T-cell (primary cell): ENCODE results near the gene CEACAM19. TPM values are rescaled to one million over a fixed set of nuclear protein-coding genes. Genes with fewer than 3 reads are reported as not detected.

Source experiments
- ATAC-seq, 4 experiments: fragments of 200-7000 bp in 3 of 4; fragments of 150-1000 bp in 1 of 4; cut with Tn5 transposase; replicated peaks in 1 of 4; 1 replicate in 3 of 4; 2 replicates in 1 of 4; pipeline ENCODE4 v1.10.0; 2021; ENCODE audit warnings: moderate library complexity in 3 of 4, mild to moderate bottlenecking in 2 of 4, moderate number of reproducible peaks in 1 of 4
- CTCF ChIA-PET, 2 donors: fragments of 300-600 bp; sonication (Branson Sonifier 250); formaldehyde crosslinking; loops; one replicate each; lab custom pipeline; 2022; ENCODE audit warnings: antibody characterized with exemption in 2 of 2; lab: Charles Lee
- POLR2A ChIA-PET, 2 donors: fragments of 300-600 bp; sonication (Branson Sonifier 250); formaldehyde crosslinking; loops; one replicate each; lab custom pipeline; 2022; ENCODE audit warnings: antibody characterized with exemption in 2 of 2; lab: Charles Lee
- DNase-seq, 35 experiments: peaks; one replicate each; pipeline versions ENCODE4 v3.0.0 to v3.0.0-alpha.2; 2013 to 2023
- H3K27ac ChIP-seq: one replicate; pipeline ENCODE4 v1.5.1; 2013; ENCODE audit warnings: low read length
- H3K27me3 ChIP-seq, 2 experiments: replicated peaks in 1 of 2; 1 replicate in 1 of 2; 2 replicates in 1 of 2; pipeline versions ENCODE4 v1.6.1 to v1.7.0; 2013; ENCODE audit warnings: low read length in 1 of 2, mixed read lengths in 1 of 2; ENCODE audit not compliant: control insufficient read depth in 2 of 2, insufficient read depth in 2 of 2; ENCODE audit errors: extremely low read depth in 1 of 2
- H3K36me3 ChIP-seq, 2 donors: 1 replicate in 1 of 2; 2 replicates in 1 of 2; pipeline versions ENCODE4 v1.6.1 to v1.7.0; 2013; ENCODE audit warnings: low read length in 1 of 2; ENCODE audit not compliant: control insufficient read depth in 2 of 2, insufficient read depth in 1 of 2; ENCODE audit errors: extremely low read depth in 1 of 2
- H3K4me1 ChIP-seq, 2 experiments: 1 replicate in 1 of 2; 2 replicates in 1 of 2; pipeline versions ENCODE4 v1.6.1 to v1.7.0; 2013; ENCODE audit warnings: low read length in 2 of 2, mixed read lengths in 1 of 2; ENCODE audit not compliant: insufficient read depth in 2 of 2, control insufficient read depth in 1 of 2; ENCODE audit errors: extremely low read depth in 1 of 2
- H3K4me3 ChIP-seq, 2 donors: 1 replicate in 1 of 2; 2 replicates in 1 of 2; pipeline versions ENCODE4 v1.5.1 to v1.7.0; 2013; ENCODE audit warnings: mild to moderate bottlenecking in 2 of 2, low read length in 1 of 2, moderate library complexity in 1 of 2; ENCODE audit not compliant: control insufficient read depth in 1 of 2; ENCODE audit errors: extremely low read depth in 1 of 2
- H3K9me3 ChIP-seq: 2 replicates; pipeline ENCODE4 v1.7.0; 2013
- H3K27ac Mint-ChIP-seq, 2 donors: one replicate each; pipeline ENCODE4 v1.8.0; 2020 to 2021; ENCODE audit warnings: mild to moderate bottlenecking in 2 of 2, mixed read lengths in 2 of 2
- H3K27me3 Mint-ChIP-seq, 2 donors: one replicate each; pipeline ENCODE4 v1.8.0; 2021 to 2022; ENCODE audit warnings: mixed read lengths in 2 of 2
- H3K36me3 Mint-ChIP-seq: one replicate; pipeline ENCODE4 v1.8.0; 2021; ENCODE audit warnings: mixed read lengths
- H3K4me1 Mint-ChIP-seq, 3 donors: one replicate each; pipeline ENCODE4 v1.8.0; 2020 to 2022; ENCODE audit warnings: mixed read lengths in 3 of 3, mild to moderate bottlenecking in 1 of 3
- H3K4me3 Mint-ChIP-seq, 3 donors: one replicate each; pipeline ENCODE4 v1.8.0; 2020 to 2022; ENCODE audit warnings: mild to moderate bottlenecking in 3 of 3, mixed read lengths in 3 of 3, moderate library complexity in 3 of 3
- H3K9me3 Mint-ChIP-seq, 3 donors: one replicate each; pipeline ENCODE4 v1.8.0; 2020 to 2022; ENCODE audit warnings: mixed read lengths in 3 of 3
- WGBS: methylation state at CpG from one replicate; pipeline ENCODE4 v1.1.5; 2013; ENCODE audit warnings: missing lambda C conversion rate; ENCODE audit not compliant: insufficient coverage; 5-methylcytosine and 5-hydroxymethylcytosine counted together
- total RNA-seq, 35 experiments: library from RNA in 6 of 35; stranded (reverse) in 6 of 35; fragments of 120-200 nt in 1 of 35; gene quantifications; one replicate each; pipeline versions ENCODE4 v1.2.1 to v1.2.4 and lab custom pipeline; 2013 to 2026

The CEACAM19 gene
- total RNA-seq, 5 donors from 2014 or later (not counting 1 experiment from before 2014, with no cell fraction given), result 0.57 to 2.7 (median 1.0) TPM

GRCh38 chr19:44648631-44649251 is 22.5 kb upstream of the CEACAM19 start:
- ChIA-PET CTCF (interaction anchor here in 1 of 2 donors (0.6 kb wide), 1 partner anchor 1067 kb away, joined by 4 read pairs; no protein-coding TSS in a partner anchor), POLR2A (no interaction called here)
- no peaks in the 10 kb centered on the region for H3K36me3 ChIP-seq
- Mint-ChIP-seq H3K36me3 (no peaks in the 10 kb centered on the region), H3K27me3 (peaks cover 3 to 20% of the 10 kb centered on the region in 2 donors), H3K9me3 (no peaks in the 10 kb centered on the region), H3K27ac (no peak overlapping the region), H3K4me1 (peaks cover 0 to 6% (median 4%) of the 10 kb centered on the region in 3 donors), H3K4me3 (no peak overlapping the region)
- WGBS, result 74% methylated on average over 3 of the region's 3 CpGs
- peaks cover 0 to 10% of the 10 kb centered on the region in 2 experiments for H3K4me1 ChIP-seq
- no peaks in the 10 kb centered on the region for H3K9me3 ChIP-seq
- H3K27ac ChIP-seq, result no peak overlapping the region
- ATAC-seq (no peak), DNase-seq (no peak)
- H3K27me3 ChIP-seq, result peaks cover 0 to 24% of the 10 kb centered on the region in 2 experiments
- no peak overlapping the region for H3K4me3 ChIP-seq

- no peak for DNase-seq
- Histone ChIP-seq H3K4me1 (peaks cover 0 to 7% of the 10 kb centered on the region in 2 experiments), H3K27me3 (peaks cover 0 to 24% of the 10 kb centered on the region in 2 experiments), H3K9me3 (no peaks in the 10 kb centered on the region), H3K27ac (no peak overlapping the region), H3K36me3 (no peaks in the 10 kb centered on the region), H3K4me3 (no peak overlapping the region)
- H3K27ac Mint-ChIP-seq, result no peak overlapping the region
- ATAC-seq, result no peak
- WGBS, result 94% methylated on average over 15 of the region's 15 CpGs
- no peaks in the 10 kb centered on the region for H3K36me3 Mint-ChIP-seq
- H3K27me3 Mint-ChIP-seq, result peaks cover 3 to 14% of the 10 kb centered on the region in 2 donors
- ChIA-PET CTCF (no interaction called here), POLR2A (no interaction called here)
- H3K4me1 Mint-ChIP-seq, result peaks cover 4 to 6% (median 5%) of the 10 kb centered on the region in 3 donors
- H3K9me3 Mint-ChIP-seq, result no peaks in the 10 kb centered on the region
- no peak overlapping the region for H3K4me3 Mint-ChIP-seq
These were observed 21.6 kb upstream of the CEACAM19 start for GRCh38 chr19:44649578-44650145.

GRCh38 chr19:44653343-44653742 is 17.9 kb upstream of the CEACAM19 start:
- peaks cover 0 to 1% of the 10 kb centered on the region in 2 donors for H3K27me3 Mint-ChIP-seq
- H3K36me3 ChIP-seq, result no peaks in the 10 kb centered on the region

GRCh38 chr19:44653977-44654774 is 17.1 kb upstream of the CEACAM19 start:
- Mint-ChIP-seq H3K4me1 (peaks cover 9 to 17% (median 11%) of the 10 kb centered on the region in 3 donors), H3K36me3 (no peaks in the 10 kb centered on the region), H3K9me3 (no peaks in the 10 kb centered on the region), H3K27me3 (peaks cover 0 to 1% of the 10 kb centered on the region in 2 donors), H3K27ac (no peak overlapping the region), H3K4me3 (no peak overlapping the region)
- peaks cover 0 to 20% of the 10 kb centered on the region in 2 experiments for H3K27me3 ChIP-seq
- H3K36me3 ChIP-seq, result no peaks in the 10 kb centered on the region
- ChIA-PET CTCF (interaction anchor here (0.7 to 1.1 kb wide), 4 partner anchors 69 to 933 kb away, joined by 3 to 6 read pairs (median 4); no protein-coding TSS in a partner anchor), POLR2A (interaction anchor here in 1 of 2 donors (0.5 kb wide), 1 partner anchor 23 kb away, joined by 3 read pairs; no protein-coding TSS in a partner anchor)
- H3K27ac ChIP-seq, result no peak overlapping the region
- peaks cover 0 to 11% of the 10 kb centered on the region in 2 experiments for H3K4me1 ChIP-seq
- DNase-seq (peak; percentile 31 to 80 (median 59)), ATAC-seq (peak; percentile 91 to 99 (median 95))
- WGBS, result 44% methylated on average over 12 of the region's 16 CpGs
- H3K4me3 ChIP-seq, result no peak overlapping the region
- no peaks in the 10 kb centered on the region for H3K9me3 ChIP-seq

More at GRCh38 chr19:44653343-44653742, 17.9 kb upstream of the CEACAM19 start:
- ChIA-PET POLR2A (no interaction called here), CTCF (interaction anchor here in 1 of 2 donors (0.6 kb wide), 1 partner anchor 1343 kb away, joined by 4 read pairs; no protein-coding TSS in a partner anchor)
- peaks cover 0 to 23% of the 10 kb centered on the region in 2 experiments for H3K27me3 ChIP-seq
- H3K4me3 ChIP-seq, result no peak overlapping the region
- DNase-seq (no peak), ATAC-seq (no peak)
- no peak overlapping the region for H3K27ac Mint-ChIP-seq
- H3K4me1 Mint-ChIP-seq, result peaks cover 9 to 17% (median 11%) of the 10 kb centered on the region in 3 donors
- H3K9me3 ChIP-seq, result no peaks in the 10 kb centered on the region
- H3K27ac ChIP-seq, result no peak overlapping the region
- no peaks in the 10 kb centered on the region for H3K9me3 Mint-ChIP-seq
- 92% methylated on average over 3 of the region's 5 CpGs for WGBS
- no peak overlapping the region for H3K4me3 Mint-ChIP-seq
- H3K36me3 Mint-ChIP-seq, result no peaks in the 10 kb centered on the region
- peaks cover 0 to 11% of the 10 kb centered on the region in 2 experiments for H3K4me1 ChIP-seq

- POLR2A ChIA-PET, result no interaction called here
These were observed 13.9 kb upstream of the CEACAM19 start for GRCh38 chr19:44657211-44657921.

More at GRCh38 chr19:44657211-44657921, 13.9 kb upstream of the CEACAM19 start:
- Histone ChIP-seq H3K9me3 (no peaks in the 10 kb centered on the region), H3K36me3 (no peaks in the 10 kb centered on the region), H3K4me3 (no peak overlapping the region), H3K4me1 (peaks cover 0 to 11% of the 10 kb centered on the region in 2 experiments), H3K27me3 (peaks cover 0 to 27% of the 10 kb centered on the region in 2 experiments), H3K27ac (no peak overlapping the region)
- Mint-ChIP-seq H3K4me1 (peaks cover 9 to 17% (median 11%) of the 10 kb centered on the region in 3 donors), H3K4me3 (no peak overlapping the region), H3K36me3 (no peaks in the 10 kb centered on the region), H3K9me3 (no peaks in the 10 kb centered on the region), H3K27ac (no peak overlapping the region), H3K27me3 (no peaks in the 10 kb centered on the region)
- ATAC-seq (peak; percentile 41 to 59 (median 51)), DNase-seq (peak; percentile 7 to 75 (median 49))
- WGBS, result 36% methylated on average over 23 of the region's 25 CpGs
- CTCF ChIA-PET, result interaction anchor here (0.5 to 2.0 kb wide), 6 partner anchors 68 to 212 kb away, joined by 3 to 10 read pairs (median 4); no protein-coding TSS in a partner anchor
